Mucosa of gallbladder (tissue), 1 donor: ENCODE results near the gene BIN2. TPM values are rescaled to one million over a fixed set of nuclear protein-coding genes. Genes with fewer than 3 reads are reported as not detected.
"Not testable (repeated sequence)": the region's sequence is repeated elsewhere in the genome, so short reads cannot be mapped to it uniquely, and the experiment has no call there.

Experiments used
- DNase-seq: peaks from one replicate; pipeline ENCODE4 v3.0.0-alpha.2; 2020; ENCODE audit warnings: low spot score
- total RNA-seq: library from RNA; stranded (reverse); gene quantifications from one replicate; pipeline ENCODE4 v1.2.1, GENCODE V29; 2021
- donor health status: DM: no; HTN: no; CAD: no.

The BIN2 gene
- total RNA-seq, 1 donor from 2014 or later = 9.8 TPM

DNA sequence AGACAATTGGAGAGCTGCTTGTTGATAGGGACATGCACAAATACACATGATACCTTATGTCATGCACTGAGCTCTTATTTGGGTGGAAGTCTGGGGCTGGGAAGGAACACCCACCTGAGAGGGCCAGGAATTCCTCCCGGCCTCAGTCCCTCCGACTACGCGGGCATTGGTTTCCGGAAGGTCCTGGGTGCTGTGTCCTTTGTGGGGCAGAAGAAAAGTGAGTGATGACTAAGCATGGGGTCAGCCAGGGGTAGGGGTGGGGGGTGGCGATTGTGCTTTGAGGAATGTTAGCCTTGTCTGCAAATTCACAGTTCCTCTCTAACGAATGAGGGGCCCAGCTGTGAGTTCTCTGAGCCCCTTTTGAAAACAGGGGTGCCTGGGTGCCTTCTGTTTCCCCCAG, 21.7 kb upstream of the BIN2 start:
- no peak for DNase-seq

DNA sequence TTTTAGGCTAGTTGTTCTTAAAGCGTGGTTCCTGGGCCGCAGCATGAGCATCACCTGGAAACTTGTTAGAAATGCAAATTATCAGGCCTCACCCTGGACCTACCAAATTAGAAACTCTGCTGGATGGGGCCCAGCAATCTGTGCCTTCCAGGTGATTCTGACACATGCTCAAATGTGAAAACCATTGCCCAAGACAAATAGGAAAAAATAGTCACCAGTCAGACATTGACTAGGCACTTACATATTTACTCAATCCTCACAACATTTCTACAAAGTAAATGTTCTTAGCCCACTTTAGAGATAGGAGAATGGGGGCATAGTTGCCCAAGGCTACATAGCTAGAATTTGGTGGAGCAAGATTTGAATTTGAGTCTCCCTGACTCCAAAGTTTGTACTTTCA, 19.2 kb upstream of the BIN2 start:
- DNase-seq = no peak

DNA sequence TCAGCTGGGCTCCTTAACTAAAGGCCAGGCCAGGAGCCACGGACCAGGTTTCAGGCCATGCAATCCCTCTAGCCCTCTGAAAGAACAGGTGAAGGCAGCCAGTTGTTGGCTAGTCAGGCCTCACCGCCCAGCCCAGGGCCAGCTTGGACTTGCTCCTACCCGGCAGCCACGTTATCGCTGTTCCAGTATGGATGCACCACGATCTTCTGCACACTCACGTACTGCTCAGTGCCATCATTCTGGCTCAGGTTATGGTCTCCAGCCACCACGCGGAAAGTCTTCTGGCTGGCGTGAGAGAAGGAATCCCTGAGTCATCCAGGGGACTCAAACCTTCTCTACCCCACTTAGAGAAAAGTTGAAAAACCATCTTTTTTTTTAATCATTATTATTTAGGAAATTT, 18.4 kb upstream of the BIN2 start:
- no peak for DNase-seq

DNA sequence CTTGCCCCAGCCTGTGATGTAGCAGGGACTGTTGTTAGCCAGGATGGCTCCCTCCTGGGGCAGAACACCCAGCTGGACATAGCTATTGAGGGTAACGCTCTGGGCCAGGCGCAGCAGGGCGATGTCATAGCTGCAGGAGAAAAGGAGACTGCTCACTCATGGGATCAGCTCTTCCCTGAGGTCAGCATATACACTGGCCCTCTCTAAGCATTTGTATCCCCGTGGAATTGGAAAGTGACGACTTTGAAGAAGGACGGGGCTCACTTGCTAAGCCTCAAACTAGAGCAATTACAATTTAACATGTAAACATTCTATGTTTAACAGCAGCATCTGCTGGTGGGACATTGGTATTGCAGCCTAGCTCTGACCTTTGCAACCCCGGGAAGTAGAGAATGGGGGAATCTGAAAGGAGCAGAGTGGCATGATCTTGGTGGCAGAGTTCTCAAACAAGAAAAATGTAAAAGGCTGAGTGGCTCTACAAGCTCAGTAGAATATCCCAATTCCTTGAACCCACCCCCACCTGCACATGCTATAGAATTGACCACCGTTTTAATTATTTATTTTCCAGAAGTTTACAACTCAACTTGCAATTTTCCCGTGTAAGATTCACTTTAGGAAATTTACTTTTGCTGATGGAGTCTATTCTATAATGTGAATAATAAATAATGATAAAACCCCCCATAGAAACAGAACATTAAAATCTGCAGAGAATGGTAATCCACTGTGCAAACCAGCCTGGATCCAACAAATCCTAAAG, 17.5 kb upstream of the BIN2 start:
- DNase-seq = peak; percentile 77

DNA sequence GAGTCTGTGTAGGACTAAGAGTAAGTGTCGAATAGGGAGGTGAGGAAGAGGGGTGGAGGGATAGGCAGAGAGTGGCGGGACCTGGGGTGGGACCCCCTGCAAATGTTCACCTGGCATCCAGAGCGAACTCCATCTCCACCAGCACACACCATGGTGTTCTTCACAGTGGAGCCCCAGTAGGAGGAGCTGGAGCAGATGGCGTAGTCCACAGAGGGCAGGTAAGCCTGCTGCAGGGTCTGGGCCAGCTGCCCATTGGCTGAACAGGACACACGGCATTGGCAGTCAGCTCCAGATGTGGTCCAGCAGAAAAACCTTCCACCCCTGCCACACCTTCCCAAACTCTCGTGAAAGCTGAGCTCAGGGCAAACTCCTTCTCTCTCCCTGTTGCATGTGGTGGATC, 15.8 kb upstream of the BIN2 start:
- no peak for DNase-seq

DNA sequence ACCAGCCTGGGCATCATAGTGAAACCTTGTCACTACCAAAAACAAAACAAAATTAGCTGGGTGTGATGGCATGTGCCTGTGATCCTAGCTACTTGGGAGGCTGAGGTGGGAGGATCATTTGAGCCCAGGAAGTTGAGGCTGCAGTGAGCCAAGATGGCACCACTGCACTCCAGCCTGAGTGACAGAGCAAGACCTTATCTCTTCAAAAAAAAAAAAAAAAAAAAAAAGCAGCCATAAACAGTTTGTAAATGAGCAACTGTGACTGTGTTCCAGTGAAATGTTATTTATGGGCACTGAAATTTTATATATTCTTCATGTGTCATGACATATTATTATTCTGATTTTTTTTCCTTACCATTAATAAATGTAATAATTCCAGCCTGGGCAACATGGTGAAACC, 13.4 kb upstream of the BIN2 start:
- DNase-seq = not testable (repeated sequence)

DNA sequence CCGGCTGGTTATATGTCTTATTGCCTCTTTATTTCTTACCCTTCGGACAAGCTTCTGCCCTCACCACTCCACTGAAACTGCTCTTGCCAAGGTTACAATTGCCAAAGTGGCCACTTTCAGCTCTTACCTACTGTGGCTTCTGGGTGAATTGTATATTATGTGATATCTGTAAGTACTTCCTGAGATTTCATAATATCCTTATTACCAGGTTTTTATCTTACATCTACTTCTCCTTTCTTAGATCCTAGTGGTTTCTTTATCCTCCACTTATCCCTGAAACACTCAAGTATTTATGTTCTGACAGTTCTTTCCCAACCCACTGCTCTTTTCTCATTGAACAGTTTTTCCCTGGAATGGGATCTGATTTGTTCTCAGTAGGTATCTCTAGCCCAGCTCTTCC, 12.0 kb upstream of the BIN2 start:
- DNase-seq = no peak

DNA sequence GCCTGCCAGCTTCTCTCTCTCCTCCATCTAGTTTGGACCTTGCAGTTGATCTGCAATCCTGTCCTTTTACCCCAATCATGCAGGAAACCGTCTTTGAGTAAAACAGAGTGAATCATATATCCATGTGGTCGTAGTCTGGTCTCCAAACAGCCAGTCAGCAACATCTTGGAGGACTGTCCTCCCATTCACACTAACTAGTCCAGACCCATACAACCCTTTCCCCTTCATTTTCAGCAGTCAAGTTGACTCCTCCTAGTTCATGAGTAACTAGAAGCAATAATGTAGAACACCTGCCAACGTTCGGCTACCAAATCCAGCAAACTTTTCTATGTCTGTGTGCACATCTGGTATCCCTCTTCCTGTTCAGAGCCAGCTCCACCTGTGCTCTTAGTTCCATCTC, 10.8 kb upstream of the BIN2 start:
- DNase-seq = no peak

DNA sequence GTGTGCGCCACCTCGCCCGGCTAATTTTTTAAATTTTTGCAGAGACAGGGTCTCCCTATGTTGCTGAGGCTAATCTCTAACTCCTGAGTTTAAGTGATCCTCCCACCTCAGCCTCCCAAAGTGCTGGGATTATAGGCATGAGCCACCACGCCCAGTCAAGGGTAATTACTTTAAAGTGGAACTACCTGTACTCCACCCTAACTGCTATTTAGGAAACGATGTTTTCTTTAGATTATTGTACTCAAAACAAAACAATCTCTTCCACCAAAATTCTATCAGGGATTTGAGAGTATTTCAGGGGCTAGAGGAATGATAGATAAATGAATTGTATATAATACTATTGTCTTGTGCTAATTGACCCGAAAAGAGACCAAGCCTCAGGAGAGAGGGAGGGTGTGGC, 9.6 kb upstream of the BIN2 start:
- no peak for DNase-seq

DNA sequence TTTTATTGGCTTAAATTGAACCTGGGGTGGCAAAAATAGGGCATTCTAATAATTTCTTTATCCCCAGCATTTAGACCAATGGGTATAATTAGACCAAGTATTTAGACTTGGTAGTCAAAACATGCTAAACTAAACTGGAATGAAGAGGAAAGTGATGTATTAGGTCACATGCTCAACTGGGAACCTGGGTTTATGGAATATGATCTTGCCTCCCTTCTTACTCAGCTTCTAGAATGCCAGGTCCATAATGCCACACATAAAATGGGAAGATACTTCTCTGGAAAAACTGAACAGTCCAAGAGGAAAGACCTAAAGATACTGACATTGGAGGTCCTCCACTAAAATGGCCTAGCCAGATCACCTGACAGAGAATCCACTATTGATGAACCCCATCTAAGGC, 6.2 kb upstream of the BIN2 start:
- DNase-seq = no peak

DNA sequence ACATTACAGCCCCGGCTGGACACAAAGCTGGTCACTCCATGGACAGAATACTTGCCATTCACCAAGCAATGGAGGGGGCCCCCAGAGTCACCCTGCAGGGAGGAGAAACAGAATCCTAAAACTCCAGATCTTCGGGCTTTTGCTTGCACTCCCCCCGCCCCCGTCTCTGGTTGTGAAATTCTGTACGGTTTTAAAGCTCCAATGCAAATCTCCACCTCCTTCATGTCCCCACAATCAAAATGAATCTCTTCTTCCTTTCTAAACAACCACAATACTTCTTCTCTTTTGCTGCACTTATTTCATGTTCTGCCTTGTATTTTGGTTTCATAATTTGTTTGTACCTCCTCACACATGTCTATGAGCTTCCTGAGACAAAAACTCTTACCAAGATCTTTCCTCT, 5.8 kb upstream of the BIN2 start:
- no peak for DNase-seq

DNA sequence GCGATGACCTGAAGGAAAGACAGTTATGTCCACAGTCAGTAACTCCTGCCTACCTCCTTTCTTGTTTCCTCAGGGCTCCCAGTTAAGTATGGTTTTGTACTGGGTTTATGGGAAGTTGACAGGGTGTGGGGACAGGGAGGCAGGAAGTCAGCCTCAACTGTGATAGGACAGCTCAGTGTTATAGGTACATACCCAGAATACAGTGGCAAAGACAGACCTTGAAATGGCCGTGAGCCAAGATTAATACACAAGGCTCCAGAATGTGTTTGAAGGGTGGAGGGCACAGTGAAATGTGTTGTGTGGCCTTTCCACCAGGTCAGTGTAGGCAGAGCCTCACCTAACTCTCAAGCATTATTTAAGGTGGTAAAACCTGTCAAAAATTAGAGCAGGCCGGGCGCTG, 4.6 kb upstream of the BIN2 start:
- DNase-seq = no peak

DNA sequence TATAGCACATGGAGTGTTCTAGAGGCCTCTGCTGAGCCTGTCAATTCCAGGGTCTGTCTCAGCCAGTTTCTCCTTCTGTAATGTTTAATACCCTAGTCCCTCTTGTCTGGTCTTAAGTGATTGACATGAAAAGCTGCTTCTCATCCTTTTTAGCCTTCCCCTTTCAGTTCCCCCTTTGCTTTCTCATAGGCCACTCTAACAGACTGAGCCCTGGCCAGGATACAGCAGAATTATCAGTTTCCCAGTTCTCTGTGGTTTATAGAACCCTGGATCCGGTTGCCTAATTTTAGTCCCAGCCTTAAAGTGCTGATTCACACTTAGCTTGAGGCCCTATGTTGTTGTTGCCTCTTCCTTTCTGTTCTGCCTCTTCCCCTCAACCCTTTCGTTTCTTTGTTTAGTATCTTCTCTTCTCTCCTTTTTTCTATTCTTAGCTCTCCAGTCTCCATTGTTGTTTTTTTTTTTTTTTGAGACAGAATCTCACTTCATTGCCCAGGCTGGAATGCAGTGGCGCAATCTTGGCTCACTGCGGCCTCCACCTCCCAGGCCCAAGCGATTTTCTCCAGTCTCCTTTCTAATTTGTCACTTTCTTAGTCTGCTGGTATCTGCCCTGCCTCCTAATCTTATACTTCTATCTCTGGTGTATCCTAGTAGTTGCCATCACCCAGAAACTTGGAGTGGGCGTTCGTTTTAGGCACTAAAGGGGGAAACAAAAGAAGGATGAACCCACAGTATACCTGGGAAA, 2.9 kb upstream of the BIN2 start:
- peak; percentile 20 for DNase-seq

DNA sequence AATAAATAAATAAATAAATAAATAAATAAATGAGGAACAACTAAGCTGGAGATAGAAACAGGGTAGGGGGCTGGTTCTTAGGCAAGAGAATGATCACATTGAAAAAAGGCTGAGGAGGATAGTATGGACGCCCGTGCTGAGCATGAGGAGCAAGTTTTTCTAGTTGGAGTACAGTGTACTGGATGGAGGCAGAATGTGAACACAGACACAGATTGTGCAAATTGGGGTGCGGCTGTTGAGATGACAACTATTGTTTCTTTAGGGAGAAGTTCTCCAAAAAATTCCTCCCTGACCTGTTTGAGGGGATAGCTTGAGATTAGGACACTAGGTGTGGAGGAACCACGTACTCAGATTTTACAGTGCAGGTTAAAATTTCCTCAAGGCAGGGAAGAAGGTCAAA, 979 bp upstream of the BIN2 start:
- DNase-seq = no peak

DNA sequence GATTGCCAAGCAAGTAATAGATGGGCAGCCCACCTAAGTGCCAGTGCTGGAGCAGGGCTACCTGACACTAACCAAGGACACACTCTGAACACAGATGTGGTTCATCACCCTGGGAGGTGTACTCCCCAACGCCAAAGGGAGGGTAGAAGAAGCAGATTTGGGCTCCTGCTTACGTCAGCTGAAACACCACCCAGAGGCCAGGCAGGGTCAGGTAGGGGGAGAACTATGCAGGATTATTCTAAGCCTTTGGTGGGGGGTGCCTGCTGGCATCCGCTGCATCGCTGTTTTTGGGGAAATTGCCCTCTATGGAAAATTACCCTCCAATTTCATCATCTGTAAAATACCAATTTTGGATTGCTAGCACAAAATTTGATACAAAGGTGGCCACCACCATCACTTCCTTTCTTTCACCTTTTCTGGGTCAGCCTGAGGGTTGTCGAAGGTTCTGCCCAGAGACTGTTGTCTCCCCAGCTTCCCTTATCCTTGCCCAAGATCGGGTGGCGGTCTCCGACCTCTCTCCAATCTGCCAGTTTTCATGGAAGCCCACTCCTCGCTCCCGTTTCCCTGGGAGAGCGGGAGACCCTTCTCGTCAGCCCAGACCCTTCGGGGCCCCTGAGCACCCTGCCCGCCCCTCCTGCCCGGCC, 535 bp downstream of the BIN2 start:
- no peak for DNase-seq

DNA sequence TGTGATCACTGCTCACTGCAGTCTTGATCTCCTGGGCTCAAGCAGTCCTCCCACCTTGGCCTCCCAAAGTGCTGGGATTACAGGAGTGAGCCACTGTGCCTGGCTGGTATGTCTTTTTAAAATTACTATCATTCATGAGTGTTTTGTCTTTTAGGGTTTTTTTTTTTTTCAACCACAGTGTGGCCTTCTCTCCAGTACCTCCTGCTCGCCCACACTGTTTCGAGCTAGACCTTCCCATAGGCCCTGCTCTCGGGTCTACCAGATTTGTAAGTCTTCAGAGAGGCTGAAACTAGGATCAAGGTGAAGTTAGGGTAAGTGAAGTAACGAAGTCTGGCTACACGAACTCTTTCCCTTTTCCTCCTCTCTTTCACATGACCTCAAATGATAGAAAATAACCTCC, 1.5 kb downstream of the BIN2 start:
- DNase-seq = no peak

DNA sequence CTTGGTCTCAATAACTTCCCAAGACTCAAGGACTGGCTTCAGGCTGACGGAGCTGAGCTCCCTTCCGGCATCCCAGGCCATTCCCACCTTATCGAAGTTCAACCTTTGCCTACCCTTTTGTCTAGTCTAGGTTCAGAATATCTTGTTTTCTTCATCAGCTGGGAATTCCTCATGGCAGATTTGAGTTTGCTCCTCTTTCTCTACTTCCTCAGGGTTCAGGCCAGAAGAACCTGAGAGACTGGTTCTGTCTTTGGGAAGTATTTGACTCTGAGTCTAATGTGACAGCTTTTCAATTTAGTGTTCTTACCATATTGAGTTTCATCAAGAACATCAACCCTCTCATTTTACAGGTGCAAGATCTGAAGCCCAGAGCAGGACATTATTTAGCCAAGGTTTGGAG, 2.1 kb downstream of the BIN2 start:
- no peak for DNase-seq

DNA sequence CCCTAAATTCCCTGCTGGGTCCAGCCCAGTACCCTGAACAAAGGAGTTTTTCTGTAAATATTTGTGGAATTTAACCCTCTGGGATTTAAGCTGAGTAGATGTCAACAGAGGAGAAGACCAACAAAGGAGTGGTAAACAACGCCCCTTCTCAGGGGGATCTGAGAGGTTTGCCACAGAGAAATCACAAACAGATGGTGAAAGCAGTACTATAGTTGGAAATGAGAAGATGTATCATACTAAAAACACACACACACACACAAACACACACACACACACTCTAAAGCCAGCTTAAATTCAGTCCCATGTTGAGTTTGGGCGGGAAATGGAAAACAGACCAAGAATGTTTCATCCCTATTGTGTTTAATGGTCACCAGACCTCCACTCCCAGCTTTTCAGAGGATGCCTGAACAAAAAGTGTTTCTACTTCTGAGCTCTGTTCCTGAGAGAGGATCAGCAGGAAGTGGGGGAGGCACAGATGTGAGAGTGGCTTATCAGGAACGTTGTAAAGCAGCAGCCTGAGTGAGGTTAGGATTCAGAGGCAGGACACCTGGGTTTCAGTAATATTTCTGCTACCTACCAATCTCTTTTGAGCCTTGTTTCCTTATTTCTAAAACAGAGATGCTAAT, 3.2 kb downstream of the BIN2 start:
- DNase-seq = no peak

DNA sequence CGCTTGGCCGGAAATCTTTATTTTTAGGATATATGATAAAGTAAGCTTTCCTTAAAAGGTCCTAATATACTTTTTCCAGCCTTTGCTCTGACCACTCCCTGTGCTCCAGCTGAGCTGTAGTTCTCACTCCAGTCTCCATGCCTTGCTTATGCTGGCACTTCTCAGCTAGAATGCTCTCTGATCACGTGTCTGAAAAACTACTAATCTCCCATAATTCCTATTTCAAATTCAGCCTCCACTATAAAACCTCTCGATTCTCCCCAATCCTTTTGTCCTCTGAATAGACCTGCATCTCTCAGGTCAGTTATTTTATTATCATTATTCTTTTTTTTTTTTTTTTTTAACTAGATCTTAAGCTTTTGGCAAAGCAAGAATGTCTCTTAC, 3.7 kb downstream of the BIN2 start:
- DNase-seq = no peak

DNA sequence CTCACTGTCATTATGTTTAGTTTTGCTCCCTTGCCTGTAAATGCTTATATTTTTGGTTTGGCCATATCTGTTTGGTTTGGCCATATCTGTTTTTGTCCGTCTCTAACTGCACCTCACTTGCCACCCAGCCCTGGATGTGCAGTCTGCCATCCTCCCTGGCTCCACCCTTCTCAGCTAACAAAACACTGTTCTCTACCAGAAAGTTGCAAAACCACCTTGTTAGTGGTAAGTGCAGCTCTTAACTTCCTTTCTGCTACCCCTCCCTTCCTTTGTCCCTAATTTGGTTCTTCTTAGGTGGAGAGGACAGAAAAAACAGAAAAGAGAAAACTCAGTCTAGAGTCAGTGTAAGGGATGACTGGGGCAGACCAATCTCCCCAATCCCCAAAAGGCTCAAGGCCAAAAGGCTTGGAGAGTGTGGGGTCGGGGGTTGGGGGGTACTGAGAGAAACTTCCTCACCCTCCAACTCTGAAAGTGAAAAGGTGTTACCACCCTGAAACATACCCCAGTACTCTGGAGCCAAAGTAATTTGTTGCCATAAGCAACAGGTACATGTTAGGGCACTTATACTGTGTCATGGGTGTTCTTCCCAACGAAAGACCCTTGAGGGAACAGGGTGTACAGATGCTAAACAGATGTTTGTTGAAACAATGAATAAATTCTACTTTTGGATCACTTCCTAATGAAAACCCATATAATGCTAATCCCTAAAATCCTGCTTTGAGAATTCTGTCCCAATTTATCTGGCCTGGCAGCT, 5.0 kb downstream of the BIN2 start:
- DNase-seq = no peak

DNA sequence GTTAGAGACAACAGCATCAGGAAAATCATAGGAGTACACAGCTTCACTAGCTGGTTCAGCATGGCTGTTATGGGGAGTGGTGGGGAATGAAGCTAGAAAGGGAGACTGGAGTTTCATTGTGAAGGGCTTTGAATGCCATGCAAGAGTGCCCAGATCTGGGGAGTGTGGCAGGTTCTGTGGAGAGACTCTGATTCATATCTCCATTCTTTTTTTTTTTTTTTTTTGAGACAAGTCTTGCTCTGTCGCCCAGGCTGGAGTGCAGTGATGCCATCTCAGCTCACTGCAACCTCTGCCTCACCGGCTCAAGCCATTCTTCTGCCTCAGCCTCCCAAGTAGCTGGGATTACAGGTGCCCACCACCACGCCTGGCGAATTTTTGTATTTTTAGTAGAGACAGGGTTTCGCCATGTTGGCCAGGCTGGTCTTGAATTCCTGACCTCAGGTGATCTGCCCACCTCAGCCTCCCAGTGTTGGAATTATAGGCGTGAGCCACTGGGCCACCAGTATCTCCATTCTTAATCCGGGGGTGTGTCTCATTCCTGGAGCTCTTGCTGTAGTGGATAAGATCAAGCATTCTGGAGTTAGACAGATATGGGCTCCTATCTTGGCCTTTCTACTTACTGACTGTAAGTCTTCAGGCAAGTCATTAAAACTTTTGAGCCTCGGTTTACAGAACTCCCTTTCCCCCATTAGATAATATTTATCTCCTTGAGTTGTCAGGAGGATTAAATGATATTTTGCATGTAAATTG, 5.7 kb downstream of the BIN2 start:
- not testable (repeated sequence) for DNase-seq
